GM12878 (cell line): ENCODE data around the gene GABRQ. TPM values are rescaled to one million over a fixed set of nuclear protein-coding genes. Genes with fewer than 3 reads are reported as not detected.

ENCODE experiments used
- ATAC-seq: fragments of 200-7000 bp; cut with Tn5 transposase; 3 replicates; pipeline ENCODE4 v1.9.1; 2020; ENCODE audit warnings: mild to moderate bottlenecking, moderate library complexity
- BruUV-seq: library from RNA; stranded (reverse); fragments of 400-500 nt; replicated peaks from 2 replicates; lab custom pipeline; 2021; lab: Mats Ljungman, UMichigan
- CTCF ChIA-PET: fragments of 300-600 bp; sonication (Branson Sonifier 250); formaldehyde crosslinking; extraction: SDS; loops from one replicate; lab custom pipeline; 2021; ENCODE audit warnings: inconsistent platforms; lab: Yijun Ruan, JAX
- POLR2A ChIA-PET: fragments of 350-600 bp; formaldehyde crosslinking; extraction: SDS; loops from one replicate; lab custom pipeline; 2021; ENCODE audit warnings: inconsistent platforms; lab: Charles Lee
- RAD21 ChIA-PET: fragments of 300-600 bp; sonication (Branson Sonifier 250); formaldehyde crosslinking; loops from one replicate; lab custom pipeline; 2023; ENCODE audit warnings: antibody characterized with exemption; ENCODE audit not compliant: unreplicated experiment; lab: Charles Lee
- SMC1A ChIA-PET: fragments of 300-600 bp; sonication (Branson Sonifier 250); formaldehyde crosslinking; loops from one replicate; lab custom pipeline; 2023; ENCODE audit not compliant: unreplicated experiment, uncharacterized antibody; lab: Charles Lee
- DNase-seq: peaks from one replicate; pipeline ENCODE4 v3.0.0-alpha.2; 2011; ENCODE audit warnings: low read depth, low spot score
- FAIRE-seq: peaks from 3 replicates; lab custom pipeline; 2011; peaks lifted over from hg19 to GRCh38; lab: Jason Lieb, UNC
- H2AFZ ChIP-seq: 2 replicates; pipeline ENCODE4 v1.6.0; 2011; ENCODE audit warnings: low read depth, low read length, control low read depth; ENCODE audit not compliant: control insufficient read depth
- H3K27ac ChIP-seq: 2 replicates; pipeline ENCODE4 v1.5.1; 2011; ENCODE audit warnings: control low read depth; ENCODE audit not compliant: control insufficient read depth, insufficient read depth
- H3K27me3 ChIP-seq, 2 experiments: replicated peaks in 1 of 2; 2 replicates each; pipeline versions ENCODE4 v1.6.0 to v1.6.1; 2011; ENCODE audit warnings: low read length in 1 of 2; ENCODE audit not compliant: control insufficient read depth in 2 of 2, insufficient read depth in 2 of 2
- H3K36me3 ChIP-seq, 2 experiments: 2 replicates each; pipeline ENCODE4 v1.5.1; 2011; ENCODE audit warnings: low read length in 1 of 2; ENCODE audit not compliant: control insufficient read depth in 2 of 2, insufficient read depth in 2 of 2
- H3K4me1 ChIP-seq: 2 replicates; pipeline ENCODE4 v1.6.1; 2011; ENCODE audit warnings: mild to moderate bottlenecking, low read length, moderate library complexity, mixed read lengths; ENCODE audit not compliant: control insufficient read depth, insufficient read depth
- H3K4me2 ChIP-seq: 2 replicates; pipeline ENCODE4 v1.6.0; 2011; ENCODE audit warnings: control low read depth; ENCODE audit not compliant: control insufficient read depth, insufficient read depth
- H3K4me3 ChIP-seq: fragments of 200-600 bp; sonication (generic); 2 replicates; pipeline ENCODE4 v1.5.1; 2016
- H3K79me2 ChIP-seq: 2 replicates; pipeline ENCODE4 v1.6.0; 2011; ENCODE audit warnings: low read length; ENCODE audit not compliant: control insufficient read depth, insufficient read depth
- H3K9ac ChIP-seq: 2 replicates; pipeline ENCODE4 v1.8.0; 2011; ENCODE audit warnings: low read length, control low read depth, mixed read lengths; ENCODE audit not compliant: control insufficient read depth, insufficient read depth
- H3K9me3 ChIP-seq: replicated peaks from 3 replicates; pipeline ENCODE4 v1.5.1; 2011; ENCODE audit warnings: mild to moderate bottlenecking, low read length; ENCODE audit not compliant: control insufficient read depth, insufficient read depth
- H4K20me1 ChIP-seq: 2 replicates; pipeline ENCODE4 v1.6.0; 2011; ENCODE audit not compliant: control insufficient read depth, insufficient read depth
- BHLHE40 ChIP-seq, 2 experiments: fragments of 450-650 bp in 1 of 2; IDR thresholded peaks; 2 replicates each; pipeline ENCODE4 v1.6.1; 2011 to 2017; ENCODE audit warnings: low read depth in 2 of 2, borderline replicate concordance in 1 of 2, improper control_type of control experiment in 1 of 2, low read length in 1 of 2, mild to moderate bottlenecking in 1 of 2
- IKZF2 ChIP-seq, 2 experiments: fragments of 450-650 bp; IDR thresholded peaks; 2 replicates each; pipeline ENCODE4 v1.6.1; 2017; ENCODE audit warnings: mild to moderate bottlenecking in 2 of 2, moderate library complexity in 2 of 2
- MYC ChIP-seq: IDR thresholded peaks from 2 replicates; pipeline ENCODE4 v1.6.1; 2011; ENCODE audit warnings: mild to moderate bottlenecking, low read length, moderate library complexity, inconsistent platforms; ENCODE audit not compliant: insufficient read depth, insufficient replicate concordance, insufficient read length, severe bottlenecking
- STAT3 ChIP-seq: IDR thresholded peaks from 2 replicates; pipeline ENCODE4 v1.6.1; 2011; ENCODE audit warnings: low read depth, low read length, improper control_type of control experiment
- SUZ12 ChIP-seq: fragments of 200-600 bp; sonication (generic); IDR thresholded peaks from one replicate; pipeline ENCODE4 v1.6.1; 2018; ENCODE audit warnings: antibody characterized with exemption, mild to moderate bottlenecking; ENCODE audit not compliant: unreplicated experiment
- WRNIP1 ChIP-seq: IDR thresholded peaks from 2 replicates; pipeline ENCODE4 v1.6.1; 2011; ENCODE audit warnings: low read depth, low read length, improper control_type of control experiment, borderline replicate concordance
- ZNF622 ChIP-seq: fragments of 450-650 bp; IDR thresholded peaks from 2 replicates; pipeline ENCODE4 v1.6.1; 2017; ENCODE audit warnings: mild to moderate bottlenecking, inconsistent platforms
- ZSCAN29 ChIP-seq: fragments of 450-650 bp; IDR thresholded peaks from 2 replicates; pipeline ENCODE4 v1.6.1; 2017; ENCODE audit warnings: mild to moderate bottlenecking, moderate library complexity
- ZZZ3 ChIP-seq: IDR thresholded peaks from 2 replicates; pipeline ENCODE4 v1.6.1; 2011; ENCODE audit warnings: low read depth; ENCODE audit not compliant: control insufficient read depth, insufficient read length
- WGBS: methylation state at CpG from one replicate; pipeline ENCODE4 v1.1.6; 2016; ENCODE audit warnings: low lambda C conversion rate; ENCODE audit not compliant: insufficient replicate concordance, insufficient coverage; ENCODE audit errors: missing lambda C conversion rate; 5-methylcytosine and 5-hydroxymethylcytosine counted together
- in situ Hi-C: fragments of 300-500 bp; cut with MboI; formaldehyde crosslinking; loops from 9 replicates; pipeline ENCODE4 v1.14.3; 2018; ENCODE audit warnings: mixed read lengths
- intact Hi-C: fragments of 100-400 bp; cut with micrococcal nuclease; formaldehyde crosslinking; loops from one replicate; pipeline ENCODE4 v1.14.2; 2022; ENCODE audit not compliant: unreplicated experiment
- polyA plus RNA-seq, 11 experiments: library from polyadenylated mRNA; depleted of rRNA in 4 of 11; unstranded in 6 of 11; stranded (reverse) in 5 of 11; fragments of >200 nt; fragmentation: Nextera tagmentation in 4 of 11; fragmentation: Illumina TruSeq in 1 of 11; extraction: Ambion mirVana in 4 of 11; extraction: Trizol in 1 of 11; gene quantifications; 1 replicate in 1 of 11; 2 replicates in 10 of 11; pipeline versions ENCODE4 v1.2.1 to v1.2.3, GENCODE V29; 2011 to 2016; ENCODE audit warnings: inconsistent platforms in 2 of 11, missing spikeins in 2 of 11, low read depth in 1 of 11
- total RNA-seq, 4 experiments: library from RNA; depleted of rRNA in 3 of 4; stranded (reverse); fragments of >200 nt in 3 of 4; fragmentation: Illumina TruSeq in 1 of 4; extraction: Trizol in 1 of 4; gene quantifications; 2 replicates each; pipeline versions ENCODE4 v1.2.1 to v1.2.3, GENCODE V29; 2013 to 2021
- TF ChIP-seq, protein P1 (sequence below): IDR thresholded peaks from 2 replicates; pipeline ENCODE4 v1.6.1; 2012; ENCODE audit warnings: mild to moderate bottlenecking, low read depth, low read length
- TF ChIP-seq, protein P2 (sequence below): fragments of 450-650 bp; IDR thresholded peaks from 2 replicates; pipeline ENCODE4 v1.6.1; 2016; ENCODE audit warnings: mild to moderate bottlenecking, moderate library complexity, borderline replicate concordance
- TF ChIP-seq, protein P3 (sequence below): fragments of 150-350 bp; IDR thresholded peaks from 2 replicates; pipeline ENCODE4 v1.6.1; 2016; ENCODE audit warnings: low read depth, low read length

The GABRQ gene
- total and polyA plus RNA-seq, 10 of the 15 experiments (the other 5 are each of a cell fraction or from before 2014, with no cell fraction given) = 0.04 TPM; not detected in 9

- no peaks in the 10 kb centered on the region for H3K9me3 ChIP-seq
- no peaks in the 10 kb centered on the region for H3K79me2 ChIP-seq
- no peak overlapping the region for H2AFZ ChIP-seq
- ChIA-PET SMC1A (no interaction called here), CTCF (no interaction called here), POLR2A (no interaction called here), RAD21 (no interaction called here)
- FAIRE-seq = no peak
- no peak overlapping the region for H3K4me3 ChIP-seq
- no peaks in the 10 kb centered on the region for H3K36me3 ChIP-seq
- in situ Hi-C loops (loop anchor here (25.0 kb wide), 1 partner anchor 88 kb away; the partner anchor contains the start of genes CSAG3, MAGEA2 and MAGEA6), intact Hi-C loops (no loop called here)
- no peak for DNase-seq
- no peak for ATAC-seq
- no peaks in the 10 kb centered on the region for H3K4me1 ChIP-seq
- no TSS peak for BruUV-seq
- H3K27me3 ChIP-seq = no peaks in the 10 kb centered on the region
- no peak overlapping the region for H3K27ac ChIP-seq
- H3K9ac ChIP-seq = no peak overlapping the region
- H4K20me1 ChIP-seq = no peaks in the 10 kb centered on the region
- no peak overlapping the region for H3K4me2 ChIP-seq
- 56% methylated on average over 2 of the region's 2 CpGs for WGBS
- TF ChIP-seq, protein P1, sequence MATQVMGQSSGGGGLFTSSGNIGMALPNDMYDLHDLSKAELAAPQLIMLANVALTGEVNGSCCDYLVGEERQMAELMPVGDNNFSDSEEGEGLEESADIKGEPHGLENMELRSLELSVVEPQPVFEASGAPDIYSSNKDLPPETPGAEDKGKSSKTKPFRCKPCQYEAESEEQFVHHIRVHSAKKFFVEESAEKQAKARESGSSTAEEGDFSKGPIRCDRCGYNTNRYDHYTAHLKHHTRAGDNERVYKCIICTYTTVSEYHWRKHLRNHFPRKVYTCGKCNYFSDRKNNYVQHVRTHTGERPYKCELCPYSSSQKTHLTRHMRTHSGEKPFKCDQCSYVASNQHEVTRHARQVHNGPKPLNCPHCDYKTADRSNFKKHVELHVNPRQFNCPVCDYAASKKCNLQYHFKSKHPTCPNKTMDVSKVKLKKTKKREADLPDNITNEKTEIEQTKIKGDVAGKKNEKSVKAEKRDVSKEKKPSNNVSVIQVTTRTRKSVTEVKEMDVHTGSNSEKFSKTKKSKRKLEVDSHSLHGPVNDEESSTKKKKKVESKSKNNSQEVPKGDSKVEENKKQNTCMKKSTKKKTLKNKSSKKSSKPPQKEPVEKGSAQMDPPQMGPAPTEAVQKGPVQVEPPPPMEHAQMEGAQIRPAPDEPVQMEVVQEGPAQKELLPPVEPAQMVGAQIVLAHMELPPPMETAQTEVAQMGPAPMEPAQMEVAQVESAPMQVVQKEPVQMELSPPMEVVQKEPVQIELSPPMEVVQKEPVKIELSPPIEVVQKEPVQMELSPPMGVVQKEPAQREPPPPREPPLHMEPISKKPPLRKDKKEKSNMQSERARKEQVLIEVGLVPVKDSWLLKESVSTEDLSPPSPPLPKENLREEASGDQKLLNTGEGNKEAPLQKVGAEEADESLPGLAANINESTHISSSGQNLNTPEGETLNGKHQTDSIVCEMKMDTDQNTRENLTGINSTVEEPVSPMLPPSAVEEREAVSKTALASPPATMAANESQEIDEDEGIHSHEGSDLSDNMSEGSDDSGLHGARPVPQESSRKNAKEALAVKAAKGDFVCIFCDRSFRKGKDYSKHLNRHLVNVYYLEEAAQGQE = no peak
- TF ChIP-seq ZSCAN29 (no peak), IKZF2 (IDR thresholded peaks at IDR 0.05) (no peak), ZNF622 (no peak), MYC (no peak), WRNIP1 (no peak), ZZZ3 (no peak), SUZ12 (no peak), BHLHE40 (IDR thresholded peaks at IDR 0.05; ENCODE audit: borderline replicate concordance in 1 of 2, low read depth in 2 of 2, low read length in 1 of 2) (no peak), STAT3 (no peak)
- TF ChIP-seq, protein P2, sequence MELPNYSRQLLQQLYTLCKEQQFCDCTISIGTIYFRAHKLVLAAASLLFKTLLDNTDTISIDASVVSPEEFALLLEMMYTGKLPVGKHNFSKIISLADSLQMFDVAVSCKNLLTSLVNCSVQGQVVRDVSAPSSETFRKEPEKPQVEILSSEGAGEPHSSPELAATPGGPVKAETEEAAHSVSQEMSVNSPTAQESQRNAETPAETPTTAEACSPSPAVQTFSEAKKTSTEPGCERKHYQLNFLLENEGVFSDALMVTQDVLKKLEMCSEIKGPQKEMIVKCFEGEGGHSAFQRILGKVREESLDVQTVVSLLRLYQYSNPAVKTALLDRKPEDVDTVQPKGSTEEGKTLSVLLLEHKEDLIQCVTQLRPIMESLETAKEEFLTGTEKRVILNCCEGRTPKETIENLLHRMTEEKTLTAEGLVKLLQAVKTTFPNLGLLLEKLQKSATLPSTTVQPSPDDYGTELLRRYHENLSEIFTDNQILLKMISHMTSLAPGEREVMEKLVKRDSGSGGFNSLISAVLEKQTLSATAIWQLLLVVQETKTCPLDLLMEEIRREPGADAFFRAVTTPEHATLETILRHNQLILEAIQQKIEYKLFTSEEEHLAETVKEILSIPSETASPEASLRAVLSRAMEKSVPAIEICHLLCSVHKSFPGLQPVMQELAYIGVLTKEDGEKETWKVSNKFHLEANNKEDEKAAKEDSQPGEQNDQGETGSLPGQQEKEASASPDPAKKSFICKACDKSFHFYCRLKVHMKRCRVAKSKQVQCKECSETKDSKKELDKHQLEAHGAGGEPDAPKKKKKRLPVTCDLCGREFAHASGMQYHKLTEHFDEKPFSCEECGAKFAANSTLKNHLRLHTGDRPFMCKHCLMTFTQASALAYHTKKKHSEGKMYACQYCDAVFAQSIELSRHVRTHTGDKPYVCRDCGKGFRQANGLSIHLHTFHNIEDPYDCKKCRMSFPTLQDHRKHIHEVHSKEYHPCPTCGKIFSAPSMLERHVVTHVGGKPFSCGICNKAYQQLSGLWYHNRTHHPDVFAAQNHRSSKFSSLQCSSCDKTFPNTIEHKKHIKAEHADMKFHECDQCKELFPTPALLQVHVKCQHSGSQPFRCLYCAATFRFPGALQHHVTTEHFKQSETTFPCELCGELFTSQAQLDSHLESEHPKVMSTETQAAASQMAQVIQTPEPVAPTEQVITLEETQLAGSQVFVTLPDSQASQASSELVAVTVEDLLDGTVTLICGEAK = no peak
- TF ChIP-seq, protein P3, sequence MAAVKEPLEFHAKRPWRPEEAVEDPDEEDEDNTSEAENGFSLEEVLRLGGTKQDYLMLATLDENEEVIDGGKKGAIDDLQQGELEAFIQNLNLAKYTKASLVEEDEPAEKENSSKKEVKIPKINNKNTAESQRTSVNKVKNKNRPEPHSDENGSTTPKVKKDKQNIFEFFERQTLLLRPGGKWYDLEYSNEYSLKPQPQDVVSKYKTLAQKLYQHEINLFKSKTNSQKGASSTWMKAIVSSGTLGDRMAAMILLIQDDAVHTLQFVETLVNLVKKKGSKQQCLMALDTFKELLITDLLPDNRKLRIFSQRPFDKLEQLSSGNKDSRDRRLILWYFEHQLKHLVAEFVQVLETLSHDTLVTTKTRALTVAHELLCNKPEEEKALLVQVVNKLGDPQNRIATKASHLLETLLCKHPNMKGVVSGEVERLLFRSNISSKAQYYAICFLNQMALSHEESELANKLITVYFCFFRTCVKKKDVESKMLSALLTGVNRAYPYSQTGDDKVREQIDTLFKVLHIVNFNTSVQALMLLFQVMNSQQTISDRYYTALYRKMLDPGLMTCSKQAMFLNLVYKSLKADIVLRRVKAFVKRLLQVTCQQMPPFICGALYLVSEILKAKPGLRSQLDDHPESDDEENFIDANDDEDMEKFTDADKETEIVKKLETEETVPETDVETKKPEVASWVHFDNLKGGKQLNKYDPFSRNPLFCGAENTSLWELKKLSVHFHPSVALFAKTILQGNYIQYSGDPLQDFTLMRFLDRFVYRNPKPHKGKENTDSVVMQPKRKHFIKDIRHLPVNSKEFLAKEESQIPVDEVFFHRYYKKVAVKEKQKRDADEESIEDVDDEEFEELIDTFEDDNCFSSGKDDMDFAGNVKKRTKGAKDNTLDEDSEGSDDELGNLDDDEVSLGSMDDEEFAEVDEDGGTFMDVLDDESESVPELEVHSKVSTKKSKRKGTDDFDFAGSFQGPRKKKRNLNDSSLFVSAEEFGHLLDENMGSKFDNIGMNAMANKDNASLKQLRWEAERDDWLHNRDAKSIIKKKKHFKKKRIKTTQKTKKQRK = no peak
Observed at GRCh38 chrX:152674135-152674534, 36.4 kb downstream of the GABRQ start.
